ENCODE results near the gene RPL36.

DNA sequence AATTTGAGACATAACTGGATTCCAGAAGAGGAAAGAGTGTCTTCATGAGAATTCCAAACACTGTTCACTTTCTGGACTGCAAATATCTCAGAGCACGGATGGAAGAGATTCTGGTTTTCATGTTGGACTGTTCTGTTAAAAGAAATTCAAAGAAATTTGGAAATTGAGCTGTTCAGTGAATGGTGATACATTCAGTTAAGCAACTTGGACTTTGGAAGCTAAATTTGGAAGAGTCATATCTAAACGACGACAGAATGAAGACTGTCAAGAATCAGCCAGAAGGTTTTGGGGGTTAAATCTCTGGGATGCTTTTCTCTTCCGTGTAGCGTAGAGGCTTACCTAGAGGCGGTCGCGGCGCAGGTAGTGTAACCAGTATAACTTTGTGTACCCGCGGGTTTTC, 41.6 kb upstream of the RPL36 start:
- TF ChIP-seq EZH2 (IDR thresholded peaks at IDR 0.05; ENCODE audit: low read depth): no peak
- TF ChIP-seq, protein P1, sequence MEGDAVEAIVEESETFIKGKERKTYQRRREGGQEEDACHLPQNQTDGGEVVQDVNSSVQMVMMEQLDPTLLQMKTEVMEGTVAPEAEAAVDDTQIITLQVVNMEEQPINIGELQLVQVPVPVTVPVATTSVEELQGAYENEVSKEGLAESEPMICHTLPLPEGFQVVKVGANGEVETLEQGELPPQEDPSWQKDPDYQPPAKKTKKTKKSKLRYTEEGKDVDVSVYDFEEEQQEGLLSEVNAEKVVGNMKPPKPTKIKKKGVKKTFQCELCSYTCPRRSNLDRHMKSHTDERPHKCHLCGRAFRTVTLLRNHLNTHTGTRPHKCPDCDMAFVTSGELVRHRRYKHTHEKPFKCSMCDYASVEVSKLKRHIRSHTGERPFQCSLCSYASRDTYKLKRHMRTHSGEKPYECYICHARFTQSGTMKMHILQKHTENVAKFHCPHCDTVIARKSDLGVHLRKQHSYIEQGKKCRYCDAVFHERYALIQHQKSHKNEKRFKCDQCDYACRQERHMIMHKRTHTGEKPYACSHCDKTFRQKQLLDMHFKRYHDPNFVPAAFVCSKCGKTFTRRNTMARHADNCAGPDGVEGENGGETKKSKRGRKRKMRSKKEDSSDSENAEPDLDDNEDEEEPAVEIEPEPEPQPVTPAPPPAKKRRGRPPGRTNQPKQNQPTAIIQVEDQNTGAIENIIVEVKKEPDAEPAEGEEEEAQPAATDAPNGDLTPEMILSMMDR (conservative IDR thresholded peaks at IDR 0.05): no peak
